HG03097 (cell line): ENCODE data around the gene CIITA.
A peak's percentile ranks its signal among the peaks of the same experiment; 100 is the strongest.

Experiments used
- ATAC-seq: cut with Tn5 transposase; IDR thresholded peaks from one replicate; pipeline ENCODE4 v1.9.1; 2021; ENCODE audit not compliant: unreplicated experiment, low FRiP score

The CIITA gene

GRCh38 chr16:10851512-10851911 is 25.5 kb upstream of the CIITA start:
- no peak for ATAC-seq

- ATAC-seq = no peak
Observed at GRCh38 chr16:10852286-10852685, 24.7 kb upstream of the CIITA start.

- ATAC-seq = no peak
Observed at GRCh38 chr16:10852948-10853347, 24.1 kb upstream of the CIITA start.

- no peak for ATAC-seq
Observed at GRCh38 chr16:10856042-10856441, 21.0 kb upstream of the CIITA start.

GRCh38 chr16:10858203-10858602 is 18.8 kb upstream of the CIITA start:
- no peak for ATAC-seq

- ATAC-seq = no peak
Observed at GRCh38 chr16:10859020-10859419, 18.0 kb upstream of the CIITA start.

- ATAC-seq = no peak
Observed at GRCh38 chr16:10859658-10860057, 17.3 kb upstream of the CIITA start.

- ATAC-seq = no peak
Observed at GRCh38 chr16:10862438-10862837, 14.6 kb upstream of the CIITA start.

GRCh38 chr16:10865991-10866966 is 10.7 kb upstream of the CIITA start:
- ATAC-seq = no peak

GRCh38 chr16:10867199-10867598 is 9.8 kb upstream of the CIITA start:
- ATAC-seq = no peak

GRCh38 chr16:10868104-10868595 is 8.9 kb upstream of the CIITA start:
- no peak for ATAC-seq

- ATAC-seq = peak; percentile 59
Observed at GRCh38 chr16:10868596-10869469, 8.2 kb upstream of the CIITA start.

- no peak for ATAC-seq
Observed at GRCh38 chr16:10870137-10870776, 6.7 kb upstream of the CIITA start.

- ATAC-seq = no peak
Observed at GRCh38 chr16:10870808-10871156, 6.2 kb upstream of the CIITA start.

GRCh38 chr16:10871157-10871991 is 5.6 kb upstream of the CIITA start:
- no peak for ATAC-seq

- ATAC-seq = no peak
Observed at GRCh38 chr16:10876315-10876714, 687 bp upstream of the CIITA start.

GRCh38 chr16:10877472-10877946 is 507 bp downstream of the CIITA start:
- ATAC-seq = no peak

- ATAC-seq = no peak
Observed at GRCh38 chr16:10878328-10878643, 1.3 kb downstream of the CIITA start.

- ATAC-seq = no peak
Observed at GRCh38 chr16:10878644-10879501, 1.9 kb downstream of the CIITA start.
